ENCODE data around the gene ENOSF1.

DNA sequence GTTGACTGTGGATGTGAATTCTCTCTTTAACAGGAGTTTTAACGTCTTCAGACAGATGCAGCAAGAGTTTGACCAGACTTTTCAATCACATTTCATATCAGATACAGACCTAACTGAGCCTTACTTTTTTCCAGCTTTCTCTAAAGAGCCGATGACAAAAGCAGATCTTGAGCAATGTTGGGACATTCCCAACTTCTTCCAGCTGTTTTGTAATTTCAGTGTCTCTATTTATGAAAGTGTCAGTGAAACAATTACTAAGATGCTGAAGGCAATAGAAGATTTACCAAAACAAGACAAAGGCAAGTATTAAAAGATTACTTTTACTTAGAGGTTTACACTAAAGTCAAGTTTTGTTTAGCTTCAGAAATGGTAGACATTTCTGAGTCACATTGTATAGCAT, 85.2 kb downstream of the ENOSF1 start:
- TF ChIP-seq, protein P1, sequence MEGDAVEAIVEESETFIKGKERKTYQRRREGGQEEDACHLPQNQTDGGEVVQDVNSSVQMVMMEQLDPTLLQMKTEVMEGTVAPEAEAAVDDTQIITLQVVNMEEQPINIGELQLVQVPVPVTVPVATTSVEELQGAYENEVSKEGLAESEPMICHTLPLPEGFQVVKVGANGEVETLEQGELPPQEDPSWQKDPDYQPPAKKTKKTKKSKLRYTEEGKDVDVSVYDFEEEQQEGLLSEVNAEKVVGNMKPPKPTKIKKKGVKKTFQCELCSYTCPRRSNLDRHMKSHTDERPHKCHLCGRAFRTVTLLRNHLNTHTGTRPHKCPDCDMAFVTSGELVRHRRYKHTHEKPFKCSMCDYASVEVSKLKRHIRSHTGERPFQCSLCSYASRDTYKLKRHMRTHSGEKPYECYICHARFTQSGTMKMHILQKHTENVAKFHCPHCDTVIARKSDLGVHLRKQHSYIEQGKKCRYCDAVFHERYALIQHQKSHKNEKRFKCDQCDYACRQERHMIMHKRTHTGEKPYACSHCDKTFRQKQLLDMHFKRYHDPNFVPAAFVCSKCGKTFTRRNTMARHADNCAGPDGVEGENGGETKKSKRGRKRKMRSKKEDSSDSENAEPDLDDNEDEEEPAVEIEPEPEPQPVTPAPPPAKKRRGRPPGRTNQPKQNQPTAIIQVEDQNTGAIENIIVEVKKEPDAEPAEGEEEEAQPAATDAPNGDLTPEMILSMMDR (conservative IDR thresholded peaks at IDR 0.05; ENCODE audit: low read depth, low read length) = no peak
- TF ChIP-seq EZH2 (IDR thresholded peaks at IDR 0.05; ENCODE audit: borderline replicate concordance, low read depth, low read length, poor library complexity, severe bottlenecking) = no peak

Measured in A673 (cell line).